GM19463 (cell line): ENCODE results near the gene SLCO1C1.
"Not testable (repeated sequence)": the region's sequence is repeated elsewhere in the genome, so short reads cannot be mapped to it uniquely, and the experiment has no call there.

Experiments
- ATAC-seq: cut with Tn5 transposase; IDR thresholded peaks from one replicate; pipeline ENCODE4 v1.9.1; 2021; ENCODE audit warnings: mild to moderate bottlenecking, moderate library complexity; ENCODE audit not compliant: unreplicated experiment

The SLCO1C1 gene

DNA sequence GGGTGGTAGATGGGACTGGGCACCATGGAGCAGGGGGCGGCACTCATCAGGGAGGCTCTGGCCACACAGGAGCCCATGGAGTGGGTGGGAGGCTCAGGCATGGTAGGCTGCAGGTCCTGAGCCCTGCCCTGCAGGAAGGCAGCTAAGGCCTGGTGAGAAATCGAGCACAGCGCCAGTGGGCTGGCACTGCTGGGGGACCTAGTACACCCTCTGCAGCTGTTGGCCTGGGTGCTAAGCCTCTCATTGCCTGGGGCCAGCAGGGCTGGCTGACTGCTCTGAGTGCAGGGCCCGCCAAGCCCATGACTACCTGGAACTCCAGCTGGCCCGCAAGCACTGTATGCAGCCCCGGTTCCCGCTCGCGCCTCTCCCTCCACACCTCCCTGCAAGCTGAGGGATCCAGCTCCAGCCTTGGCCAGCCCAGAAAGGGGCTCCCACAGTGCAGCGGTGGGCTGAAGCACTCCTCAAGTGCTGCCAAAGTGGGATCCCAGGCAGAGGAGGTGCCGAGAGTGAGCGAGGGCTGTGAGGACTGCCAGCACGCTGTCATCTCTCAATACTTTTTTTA lies 88.7 kb downstream of the SLCO1C1 start:
- ATAC-seq = not testable (repeated sequence)

DNA sequence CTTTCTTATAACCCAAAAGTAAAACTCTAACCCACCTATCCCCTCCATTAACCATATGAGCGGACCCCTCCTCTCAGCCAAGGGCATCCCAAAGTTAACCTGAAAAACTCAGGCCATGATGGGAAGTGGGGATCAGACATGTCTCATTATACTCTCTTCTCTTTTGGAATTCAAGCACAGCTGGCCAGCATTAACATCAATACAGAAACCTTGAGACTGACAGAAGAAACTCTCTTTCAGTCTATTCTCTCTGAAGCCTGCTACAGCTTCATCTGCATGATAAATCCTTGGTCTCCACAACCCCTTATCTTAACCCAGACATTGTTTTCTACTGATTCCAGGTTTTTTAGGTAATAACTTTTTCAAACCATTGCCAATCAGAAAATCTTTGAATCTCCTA lies 97.8 kb downstream of the SLCO1C1 start:
- ATAC-seq = no peak

DNA sequence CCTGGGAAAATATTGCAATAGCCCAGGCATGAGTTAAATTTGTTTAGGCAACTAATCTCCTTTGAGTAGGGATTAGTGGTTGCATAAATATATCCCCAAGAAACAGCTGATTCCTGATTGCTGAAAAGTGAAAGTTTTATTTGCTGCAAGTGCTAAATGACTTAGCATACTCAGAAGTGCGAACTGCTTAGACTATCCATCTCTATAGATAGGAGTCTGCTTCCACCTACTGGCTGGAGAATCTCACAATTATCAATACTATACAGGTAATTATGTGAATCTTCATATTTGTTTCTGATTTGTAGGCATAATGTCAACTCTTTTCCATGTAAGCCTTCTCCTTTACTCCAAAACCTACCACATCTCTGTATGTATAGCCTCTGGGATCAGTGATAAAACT lies 103.4 kb downstream of the SLCO1C1 start:
- no peak for ATAC-seq

DNA sequence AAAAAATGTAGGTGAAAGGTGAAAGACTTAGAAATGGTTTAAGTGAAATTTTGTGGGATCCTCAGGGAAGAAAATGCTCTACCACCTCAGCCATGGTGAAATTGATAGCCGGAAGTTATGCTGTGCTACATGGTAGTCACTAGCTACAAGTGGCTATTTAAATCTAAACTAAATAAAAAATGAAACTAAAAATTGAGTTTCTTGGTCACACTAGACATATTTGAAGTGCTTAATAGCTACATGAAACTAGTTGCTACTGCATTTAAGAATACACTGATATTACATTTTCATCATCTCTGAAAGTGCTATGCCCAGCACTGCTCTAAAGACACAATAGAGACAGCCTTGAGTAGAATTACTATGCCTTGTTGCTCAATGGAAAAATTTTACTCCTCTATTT lies 105.0 kb downstream of the SLCO1C1 start:
- ATAC-seq = no peak

DNA sequence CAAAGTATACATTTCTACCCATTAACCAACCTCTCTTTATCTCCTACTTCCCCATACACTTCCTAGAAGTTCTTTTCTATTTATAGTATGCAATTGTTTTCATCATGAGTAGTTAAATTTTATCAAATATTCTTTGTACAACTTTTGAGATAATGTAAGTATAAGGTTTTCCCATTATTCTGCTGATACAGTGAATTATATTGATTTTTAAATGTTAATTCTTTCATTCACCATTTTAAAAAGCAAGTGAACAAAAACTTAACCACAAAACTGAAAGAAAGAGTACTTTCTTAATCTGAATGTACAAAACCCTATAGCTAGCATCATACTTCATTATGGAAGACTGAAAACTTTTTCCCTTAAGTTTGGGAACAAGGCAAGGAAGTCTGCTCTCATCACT lies 105.9 kb downstream of the SLCO1C1 start:
- ATAC-seq = no peak
